ENCODE results near the gene SLC37A2. TPM values are rescaled to one million over a fixed set of nuclear protein-coding genes. Genes with fewer than 3 reads are reported as not detected.

The SLC37A2 gene
- total RNA-seq, 1 experiment from 2014 or later, result not detected

GRCh38 chr11:125129316-125129993 lies 66.3 kb downstream of the SLC37A2 start:
- intact Hi-C loops (cut with micrococcal nuclease; ENCODE audit: unreplicated experiment), result no loop called here
- BruUV-seq (replicated peaks), result no TSS peak
- Histone ChIP-seq H3K27me3 (replicated peaks; ENCODE audit: insufficient read depth, low read depth, low read length, poor library complexity) (peaks cover 3% of the 10 kb centered on the region), H3K4me1 (ENCODE audit: insufficient read depth, low read length, poor library complexity, severe bottlenecking) (no peaks in the 10 kb centered on the region), H3K4me3 (ENCODE audit: low read depth, low read length, poor library complexity, severe bottlenecking) (no peak overlapping the region), H3K27ac (ENCODE audit: low read depth, low read length, poor library complexity, severe bottlenecking) (no peak overlapping the region), H3K36me3 (ENCODE audit: insufficient read depth, low read length, poor library complexity, severe bottlenecking) (no peaks in the 10 kb centered on the region), H3K9me3 (ENCODE audit: low read depth, low read length, poor library complexity, severe bottlenecking) (no peaks in the 10 kb centered on the region)
- TF ChIP-seq EZH2 (IDR thresholded peaks at IDR 0.05; ENCODE audit: borderline replicate concordance, low read depth, low read length, poor library complexity, severe bottlenecking), result no peak
- TF ChIP-seq CTCF (conservative IDR thresholded peaks at IDR 0.05; ENCODE audit: low read depth, low read length), result no peak
- POLR2A ChIA-PET (ENCODE audit: low non-redundant PET), result no interaction called here
- CTCF ChIA-PET, result no interaction called here
- no peak for DNase-seq (ENCODE audit: low spot score)

GRCh38 chr11:125132071-125132470 lies 69.0 kb downstream of the SLC37A2 start:
- POLR2A ChIA-PET (ENCODE audit: low non-redundant PET), result no interaction called here
- CTCF ChIA-PET, result no interaction called here

GRCh38 chr11:125132596-125132995 lies 69.5 kb downstream of the SLC37A2 start:
- BruUV-seq (replicated peaks), result no TSS peak
- ChIA-PET CTCF (no interaction called here), POLR2A (ENCODE audit: low non-redundant PET) (no interaction called here)
- intact Hi-C loops (cut with micrococcal nuclease; ENCODE audit: unreplicated experiment), result no loop called here
- Histone ChIP-seq H3K27ac (ENCODE audit: low read depth, low read length, poor library complexity, severe bottlenecking) (no peak overlapping the region), H3K4me3 (ENCODE audit: low read depth, low read length, poor library complexity, severe bottlenecking) (no peak overlapping the region), H3K9me3 (ENCODE audit: low read depth, low read length, poor library complexity, severe bottlenecking) (no peaks in the 10 kb centered on the region), H3K4me1 (ENCODE audit: insufficient read depth, low read length, poor library complexity, severe bottlenecking) (no peaks in the 10 kb centered on the region), H3K27me3 (replicated peaks; ENCODE audit: insufficient read depth, low read depth, low read length, poor library complexity) (peaks cover 9% of the 10 kb centered on the region), H3K36me3 (ENCODE audit: insufficient read depth, low read length, poor library complexity, severe bottlenecking) (no peaks in the 10 kb centered on the region)
- no peak for DNase-seq (ENCODE audit: low spot score)
- TF ChIP-seq CTCF (conservative IDR thresholded peaks at IDR 0.05; ENCODE audit: low read depth, low read length) (no peak), EZH2 (IDR thresholded peaks at IDR 0.05; ENCODE audit: borderline replicate concordance, low read depth, low read length, poor library complexity, severe bottlenecking) (no peak)

More at GRCh38 chr11:125132071-125132470, 69.0 kb downstream of the SLC37A2 start:
- DNase-seq (ENCODE audit: low spot score), result no peak
- Histone ChIP-seq H3K9me3 (ENCODE audit: low read depth, low read length, poor library complexity, severe bottlenecking) (no peaks in the 10 kb centered on the region), H3K27me3 (replicated peaks; ENCODE audit: insufficient read depth, low read depth, low read length, poor library complexity) (peaks cover 9% of the 10 kb centered on the region), H3K36me3 (ENCODE audit: insufficient read depth, low read length, poor library complexity, severe bottlenecking) (no peaks in the 10 kb centered on the region), H3K4me1 (ENCODE audit: insufficient read depth, low read length, poor library complexity, severe bottlenecking) (no peaks in the 10 kb centered on the region), H3K27ac (ENCODE audit: low read depth, low read length, poor library complexity, severe bottlenecking) (no peak overlapping the region), H3K4me3 (ENCODE audit: low read depth, low read length, poor library complexity, severe bottlenecking) (no peak overlapping the region)
- TF ChIP-seq EZH2 (IDR thresholded peaks at IDR 0.05; ENCODE audit: borderline replicate concordance, low read depth, low read length, poor library complexity, severe bottlenecking), result no peak
- intact Hi-C loops (cut with micrococcal nuclease; ENCODE audit: unreplicated experiment), result no loop called here
- BruUV-seq (replicated peaks), result no TSS peak

- no peak overlapping the region for H3K4me3 ChIP-seq (ENCODE audit: low read depth, low read length, poor library complexity, severe bottlenecking)
- TF ChIP-seq CTCF (conservative IDR thresholded peaks at IDR 0.05; ENCODE audit: low read depth, low read length) (no peak), EZH2 (IDR thresholded peaks at IDR 0.05; ENCODE audit: borderline replicate concordance, low read depth, low read length, poor library complexity, severe bottlenecking) (no peak)
- H3K27me3 ChIP-seq (replicated peaks; ENCODE audit: insufficient read depth, low read depth, low read length, poor library complexity), result peaks cover 9% of the 10 kb centered on the region
- H3K9me3 ChIP-seq (ENCODE audit: low read depth, low read length, poor library complexity, severe bottlenecking), result no peaks in the 10 kb centered on the region
- POLR2A ChIA-PET (ENCODE audit: low non-redundant PET), result no interaction called here
- no peaks in the 10 kb centered on the region for H3K4me1 ChIP-seq (ENCODE audit: insufficient read depth, low read length, poor library complexity, severe bottlenecking)
- BruUV-seq (replicated peaks), result no TSS peak
- CTCF ChIA-PET, result no interaction called here
- intact Hi-C loops (cut with micrococcal nuclease; ENCODE audit: unreplicated experiment), result no loop called here
- no peak overlapping the region for H3K27ac ChIP-seq (ENCODE audit: low read depth, low read length, poor library complexity, severe bottlenecking)
- no peak for DNase-seq (ENCODE audit: low spot score)
- H3K36me3 ChIP-seq (ENCODE audit: insufficient read depth, low read length, poor library complexity, severe bottlenecking), result no peaks in the 10 kb centered on the region
These were observed 72.9 kb downstream of the SLC37A2 start for GRCh38 chr11:125136001-125136400.

Measured in A673 (cell line).